Neural cell (in vitro differentiated cells): ENCODE results near the gene NUP210. TPM values are rescaled to one million over a fixed set of nuclear protein-coding genes. Genes with fewer than 3 reads are reported as not detected.

ENCODE experiments used
- H2AFZ ChIP-seq: fragments of 200-600, 300-800 bp; sonication (generic), shearing (Covaris generic); 2 replicates; pipeline ENCODE4 v1.6.0; 2014; ENCODE audit warnings: low read depth, mild to moderate bottlenecking, antibody characterized with exemption, low read length, moderate library complexity
- H3F3A ChIP-seq: fragments of 200-600 bp; shearing (Covaris generic); 2 replicates; pipeline ENCODE4 v1.6.1; 2016; ENCODE audit warnings: mild to moderate bottlenecking, moderate library complexity, mixed read lengths, antibody characterized with exemption, low read length; ENCODE audit not compliant: insufficient read depth, poor library complexity, severe bottlenecking
- H3K27ac ChIP-seq: fragments of 200-600, 300-800 bp; sonication (generic), shearing (Covaris generic); 2 replicates; pipeline ENCODE4 v1.5.1; 2014; ENCODE audit warnings: mild to moderate bottlenecking, low read length, moderate library complexity
- H3K27me3 ChIP-seq: fragments of 300-800, 200-600 bp; sonication (generic), shearing (Covaris generic); 2 replicates; pipeline ENCODE4 v1.6.0; 2014; ENCODE audit warnings: mild to moderate bottlenecking, low read depth, low read length, moderate library complexity; ENCODE audit not compliant: insufficient read depth
- H3K36me3 ChIP-seq: fragments of 300-800, 200-600 bp; sonication (generic), shearing (Covaris generic); 2 replicates; pipeline ENCODE4 v1.5.1; 2014; ENCODE audit warnings: mild to moderate bottlenecking, antibody characterized with exemption, low read length, moderate library complexity; ENCODE audit not compliant: insufficient read depth
- H3K4me2 ChIP-seq: fragments of 300-800, 200-600 bp; sonication (generic), shearing (Covaris generic); 2 replicates; pipeline ENCODE4 v1.6.0; 2014; ENCODE audit warnings: mild to moderate bottlenecking, low read length
- H3K4me3 ChIP-seq: fragments of 300-800, 200-600 bp; sonication (generic), shearing (Covaris generic); 2 replicates; pipeline ENCODE4 v1.5.1; 2014; ENCODE audit warnings: mild to moderate bottlenecking, low read length, moderate library complexity
- H3K79me2 ChIP-seq: fragments of 200-600 bp; shearing (Covaris generic); replicated peaks from 2 replicates; pipeline ENCODE4 v1.6.0; 2014; ENCODE audit warnings: mild to moderate bottlenecking, low read length, moderate library complexity; ENCODE audit not compliant: insufficient read depth
- H3K9ac ChIP-seq: fragments of 300-800, 200-600 bp; sonication (generic), shearing (Covaris generic); 2 replicates; pipeline ENCODE4 v1.6.1; 2016; ENCODE audit warnings: mild to moderate bottlenecking, low read length, mixed read lengths
- H3K9me2 ChIP-seq: fragments of 200-600 bp; shearing (Covaris generic); 2 replicates; pipeline ENCODE4 v1.6.1; 2016; ENCODE audit warnings: mild to moderate bottlenecking, low read length, mixed read lengths; ENCODE audit not compliant: insufficient read depth
- H3K9me3 ChIP-seq: fragments of 200-600, 300-800 bp; sonication (generic), shearing (Covaris generic); 2 replicates; pipeline ENCODE4 v1.6.1; 2016; ENCODE audit warnings: mild to moderate bottlenecking, mixed run types, low read length, moderate library complexity, mixed read lengths
- H4K20me1 ChIP-seq: fragments of 200-600 bp; shearing (Covaris generic); 2 replicates; pipeline ENCODE4 v1.6.1; 2016; ENCODE audit warnings: mild to moderate bottlenecking, mixed run types; ENCODE audit not compliant: insufficient read depth
- CTCF ChIP-seq: fragments of 450-650 bp; IDR thresholded peaks from 2 replicates; pipeline ENCODE4 v1.5.1; 2014; ENCODE audit warnings: antibody characterized with exemption, mild to moderate bottlenecking, moderate library complexity; ENCODE audit not compliant: poor library complexity, severe bottlenecking
- EP300 ChIP-seq: fragments of 450-650 bp; conservative IDR thresholded peaks from 2 replicates; pipeline ENCODE4 v1.6.1; 2014; ENCODE audit warnings: antibody characterized with exemption, mild to moderate bottlenecking, moderate library complexity; ENCODE audit not compliant: poor library complexity, severe bottlenecking
- EZH2 ChIP-seq: fragments of 200-600, 300-800 bp; shearing (Covaris generic), sonication (generic); IDR thresholded peaks from 2 replicates; pipeline ENCODE4 v1.6.1; 2014; ENCODE audit warnings: antibody characterized with exemption, low read length, borderline replicate concordance, mild to moderate bottlenecking; ENCODE audit not compliant: insufficient read depth, poor library complexity, severe bottlenecking
- MXI1 ChIP-seq: fragments of 450-650 bp; conservative IDR thresholded peaks from 2 replicates; pipeline ENCODE4 v1.6.1; 2014; ENCODE audit warnings: antibody characterized with exemption, mild to moderate bottlenecking; ENCODE audit not compliant: poor library complexity, severe bottlenecking
- POLR2AphosphoS5 ChIP-seq: IDR thresholded peaks from 2 replicates; pipeline ENCODE4 v1.6.1; 2012
- RAD21 ChIP-seq: fragments of 450-650 bp; conservative IDR thresholded peaks from 2 replicates; pipeline ENCODE4 v1.6.1; 2014; ENCODE audit warnings: antibody characterized with exemption, mild to moderate bottlenecking, moderate library complexity
- REST ChIP-seq: IDR thresholded peaks from 2 replicates; pipeline ENCODE4 v1.6.1; 2012; ENCODE audit warnings: borderline replicate concordance
- SMC3 ChIP-seq: fragments of 450-650 bp; conservative IDR thresholded peaks from 2 replicates; pipeline ENCODE4 v1.6.1; 2014; ENCODE audit warnings: antibody characterized with exemption, mild to moderate bottlenecking, moderate library complexity; ENCODE audit not compliant: poor library complexity
- TAF1 ChIP-seq: IDR thresholded peaks from 2 replicates; pipeline ENCODE4 v1.6.1; 2012; ENCODE audit warnings: low read depth
- polyA plus RNA-seq: library from polyadenylated mRNA; depleted of rRNA; stranded (reverse); fragments of >200 nt; gene quantifications from 2 replicates; pipeline ENCODE4 v1.2.3, GENCODE V29; 2014

NUP210 gene
- polyA plus RNA-seq, 1 donor from 2014 or later, result 8.2 TPM

GRCh38 chr3:13336592-13336991, 83.5 kb downstream of the NUP210 start:
- H3K27me3 ChIP-seq, result no peaks in the 10 kb centered on the region
- H3K9me3 ChIP-seq, result no peaks in the 10 kb centered on the region
- H3K36me3 ChIP-seq, result no peaks in the 10 kb centered on the region
- no peak overlapping the region for H3K9ac ChIP-seq
- H3K4me3 ChIP-seq, result no peak overlapping the region
- H3K27ac ChIP-seq, result no peak overlapping the region
- no peaks in the 10 kb centered on the region for H4K20me1 ChIP-seq
- no peak overlapping the region for H3K4me2 ChIP-seq
- TF ChIP-seq TAF1 (no peak), SMC3 (no peak), REST (no peak), CTCF (no peak), MXI1 (no peak), EZH2 (no peak), RAD21 (no peak), POLR2AphosphoS5 (no peak)
- H3K79me2 ChIP-seq, result no peaks in the 10 kb centered on the region
- H3K9me2 ChIP-seq, result no peaks in the 10 kb centered on the region
- H3F3A ChIP-seq, result no peaks in the 10 kb centered on the region
- no peak overlapping the region for H2AFZ ChIP-seq

GRCh38 chr3:13335503-13335902, 84.6 kb downstream of the NUP210 start:
- H3K27ac ChIP-seq, result no peak overlapping the region

More at GRCh38 chr3:13335503-13335902, 84.6 kb downstream of the NUP210 start:
- Histone ChIP-seq H3K79me2 (no peaks in the 10 kb centered on the region), H4K20me1 (no peaks in the 10 kb centered on the region), H3K9me2 (no peaks in the 10 kb centered on the region), H3K27me3 (no peaks in the 10 kb centered on the region), H3K36me3 (no peaks in the 10 kb centered on the region), H3K9me3 (no peaks in the 10 kb centered on the region), H3K4me2 (no peak overlapping the region), H2AFZ (no peak overlapping the region), H3F3A (no peaks in the 10 kb centered on the region), H3K4me3 (no peak overlapping the region), H3K9ac (no peak overlapping the region)
- no peak for TF ChIP-seq CTCF
- TF ChIP-seq EP300, result no peak
- TF ChIP-seq POLR2AphosphoS5, result no peak
- TF ChIP-seq REST, result no peak
- no peak for TF ChIP-seq MXI1
